Embryonic facial prominence (tissue), 1 donor: ENCODE results near the gene CRELD1.

ENCODE experiments used
- DNase-seq: peaks from one replicate; pipeline ENCODE4 v3.0.0-alpha.2; 2016; ENCODE audit errors: extremely low spot score

Gene CRELD1

GRCh38 chr3:9955611-9956352 is 22.1 kb downstream of the CRELD1 start:
- DNase-seq, result no peak

GRCh38 chr3:9957214-9957613 is 23.6 kb downstream of the CRELD1 start:
- no peak for DNase-seq

- DNase-seq, result no peak
Observed at GRCh38 chr3:9965200-9965875, 31.7 kb downstream of the CRELD1 start.

- DNase-seq, result no peak
Observed at GRCh38 chr3:9966841-9967240, 33.2 kb downstream of the CRELD1 start.

DNA sequence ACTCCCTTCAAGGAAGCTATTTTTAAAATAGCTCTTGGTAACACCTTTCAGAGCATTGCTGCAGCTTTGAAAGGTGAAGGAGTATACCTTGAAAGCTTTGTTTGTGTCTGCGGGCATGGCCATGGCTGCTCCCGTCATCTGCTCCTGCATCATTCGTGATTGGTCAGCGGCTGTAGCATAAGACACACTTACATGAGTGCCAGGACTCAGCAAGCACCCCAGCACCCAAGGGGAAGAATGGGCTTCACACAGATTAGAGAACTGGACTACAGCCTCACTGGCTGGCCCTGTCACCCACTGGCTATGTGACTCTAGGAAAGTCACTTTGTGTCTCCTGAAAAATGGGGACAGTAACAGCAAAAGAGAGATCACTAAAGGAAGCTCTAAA is 36.0 kb downstream of the CRELD1 start:
- DNase-seq, result no peak

DNA sequence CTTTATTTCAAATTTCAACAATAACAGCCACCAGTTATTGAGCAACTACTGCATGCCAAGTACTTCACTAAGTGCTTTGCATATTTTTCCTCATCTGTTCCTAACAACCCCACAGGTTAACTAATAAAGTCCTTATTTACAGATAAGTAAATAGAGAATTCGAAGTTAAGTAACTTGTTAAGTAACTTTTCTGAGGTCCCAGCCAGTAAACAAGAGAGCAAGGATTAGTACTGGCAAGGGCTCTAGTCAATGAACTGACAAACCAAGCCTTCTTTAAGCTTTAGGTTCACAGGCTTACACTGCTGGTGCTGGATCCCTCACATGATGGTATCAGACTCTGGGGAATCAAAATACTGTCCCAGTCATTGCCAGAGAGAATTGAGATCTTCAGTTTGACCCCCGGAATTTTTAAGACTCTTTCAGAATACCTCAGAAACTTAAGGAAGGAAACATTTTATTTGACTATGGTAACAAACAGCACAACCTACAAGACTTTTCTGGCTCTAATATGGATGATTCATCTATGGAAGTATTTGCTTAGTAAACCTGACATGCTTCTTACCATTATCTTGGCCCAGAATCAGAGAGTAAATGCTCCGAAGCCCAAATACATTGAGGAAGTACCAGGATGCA is 36.5 kb downstream of the CRELD1 start:
- no peak for DNase-seq

GRCh38 chr3:9976721-9977709 is 43.4 kb downstream of the CRELD1 start:
- no peak for DNase-seq

- no peak for DNase-seq
Observed at GRCh38 chr3:9978710-9979305, 45.2 kb downstream of the CRELD1 start.

- no peak for DNase-seq
Observed at GRCh38 chr3:9980251-9980650, 46.6 kb downstream of the CRELD1 start.

GRCh38 chr3:9986230-9986725 is 52.6 kb downstream of the CRELD1 start:
- no peak for DNase-seq

DNA sequence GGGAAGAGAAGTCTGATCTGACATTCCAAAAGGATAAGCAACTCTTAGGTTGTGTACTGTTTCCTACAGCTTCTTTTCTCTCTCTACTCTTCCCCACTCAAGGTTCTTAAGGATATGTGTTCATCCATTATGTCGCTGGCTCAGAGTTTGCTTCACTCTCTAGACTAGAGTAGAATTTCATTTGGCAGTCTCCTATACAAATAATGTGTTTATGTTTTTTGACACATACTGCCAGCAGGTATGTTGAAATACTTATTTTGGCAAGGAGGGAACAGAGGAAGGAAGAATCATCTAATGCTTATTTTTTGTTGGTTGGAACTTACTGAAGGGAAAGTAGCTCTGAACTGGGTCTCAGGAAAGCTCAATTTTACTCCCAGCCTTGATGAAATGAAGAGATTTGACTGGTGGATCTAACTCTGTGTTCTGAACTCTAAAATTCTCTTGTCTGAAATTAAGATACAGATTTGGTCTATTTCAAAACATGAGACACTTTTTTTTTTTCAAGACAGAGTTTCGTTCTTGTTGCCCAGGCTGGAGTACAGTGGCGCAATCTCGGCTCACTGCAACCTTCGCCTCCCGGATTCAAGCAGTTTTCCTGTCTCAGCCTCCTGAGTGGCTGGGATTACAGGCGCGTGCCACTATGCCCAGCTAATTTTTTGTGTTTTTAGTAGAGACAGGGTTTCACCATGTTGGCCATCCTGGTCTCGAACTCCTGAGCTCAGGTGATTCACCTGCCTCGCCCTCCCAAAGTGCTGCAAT is 60.6 kb downstream of the CRELD1 start:
- DNase-seq, result no peak
